Keratinocyte (primary cell): ENCODE measurements around the gene USB1. TPM values are rescaled to one million over a fixed set of nuclear protein-coding genes. Genes with fewer than 3 reads are reported as not detected.

Experiments used
- DNase-seq: peaks from one replicate; pipeline ENCODE4 v3.0.0-alpha.2; 2011; ENCODE audit warnings: low read depth, missing footprints, low spot score
- FAIRE-seq: peaks from 2 replicates; lab custom pipeline; 2011; peaks lifted over from hg19 to GRCh38; lab: Jason Lieb, UNC
- H2AFZ ChIP-seq: 2 replicates; pipeline ENCODE4 v1.6.0; 2012; ENCODE audit warnings: low read length, control low read depth, inconsistent platforms; ENCODE audit not compliant: control insufficient read depth
- H3K27ac ChIP-seq: 2 replicates; pipeline ENCODE4 v1.5.1; 2011; ENCODE audit warnings: low read length; ENCODE audit not compliant: control insufficient read depth, insufficient read depth
- H3K27me3 ChIP-seq: 3 replicates; pipeline ENCODE4 v1.6.0; 2011; ENCODE audit warnings: low read length; ENCODE audit not compliant: control insufficient read depth, insufficient read depth; ENCODE audit errors: extremely low read depth
- H3K36me3 ChIP-seq, 2 experiments: 2 replicates in 1 of 2; 3 replicates in 1 of 2; pipeline ENCODE4 v1.5.1; 2011; ENCODE audit warnings: low read length in 2 of 2, mild to moderate bottlenecking in 1 of 2; ENCODE audit not compliant: control insufficient read depth in 2 of 2, insufficient read depth in 2 of 2; ENCODE audit errors: extremely low read depth in 1 of 2
- H3K4me1 ChIP-seq: 3 replicates; pipeline ENCODE4 v1.5.1; 2011; ENCODE audit warnings: low read length; ENCODE audit not compliant: control insufficient read depth, insufficient read depth; ENCODE audit errors: extremely low read depth
- H3K4me2 ChIP-seq: 3 replicates; pipeline ENCODE4 v1.6.0; 2011; ENCODE audit warnings: low read depth, low read length; ENCODE audit not compliant: control insufficient read depth, insufficient read depth; ENCODE audit errors: extremely low read depth
- H3K4me3 ChIP-seq, 3 experiments: fragments of 200-600 bp in 1 of 3; sonication (generic) in 1 of 3; 2 replicates in 2 of 3; 3 replicates in 1 of 3; pipeline ENCODE4 v1.5.1; 2011 to 2016; ENCODE audit warnings: low read length in 3 of 3, mild to moderate bottlenecking in 3 of 3, control low read depth in 2 of 3, inconsistent platforms in 1 of 3, low read depth in 1 of 3, mixed read lengths in 1 of 3, mixed run types in 1 of 3, moderate library complexity in 1 of 3; ENCODE audit not compliant: control insufficient read depth in 2 of 3, insufficient read depth in 2 of 3; ENCODE audit errors: extremely low read depth in 1 of 3
- H3K79me2 ChIP-seq: 2 replicates; pipeline ENCODE4 v1.6.0; 2012; ENCODE audit warnings: low read length; ENCODE audit not compliant: control insufficient read depth, insufficient read depth
- H3K9ac ChIP-seq: 3 replicates; pipeline ENCODE4 v1.6.0; 2011; ENCODE audit warnings: low read length; ENCODE audit not compliant: control insufficient read depth, insufficient read depth; ENCODE audit errors: extremely low read depth
- H3K9me1 ChIP-seq: 3 replicates; pipeline ENCODE4 v1.6.0; 2011; ENCODE audit warnings: low read length; ENCODE audit not compliant: control insufficient read depth, insufficient read depth; ENCODE audit errors: extremely low read depth
- H3K9me3 ChIP-seq: 2 replicates; pipeline ENCODE4 v1.5.1; 2012; ENCODE audit warnings: low read depth, low read length; ENCODE audit not compliant: control insufficient read depth
- H4K20me1 ChIP-seq: 3 replicates; pipeline ENCODE4 v1.6.0; 2011; ENCODE audit warnings: low read length; ENCODE audit not compliant: control insufficient read depth, insufficient read depth; ENCODE audit errors: extremely low read depth
- EZH2 ChIP-seq: IDR thresholded peaks from one replicate; pipeline ENCODE4 v1.6.1; 2012; ENCODE audit warnings: inconsistent platforms, mild to moderate bottlenecking, low read length, moderate library complexity
- dilution Hi-C: fragments of 300-500 bp; cut with MboI; formaldehyde crosslinking; loops from one replicate; pipeline ENCODE4 v1.7.0; 2020; ENCODE audit warnings: low sequenced_read_pairs; ENCODE audit not compliant: extremely low pct_ligation_motif_present
- polyA plus RNA-seq, 5 experiments: library from polyadenylated mRNA; depleted of rRNA in 3 of 5; stranded (reverse) in 3 of 5; stranded (forward) in 1 of 5; unstranded in 1 of 5; fragments of >200 nt; gene quantifications; 1 replicate in 1 of 5; 2 replicates in 3 of 5; 3 replicates in 1 of 5; pipeline versions ENCODE4 v1.2.1 to v1.2.3, GENCODE V29; 2011 to 2012; ENCODE audit warnings: missing spikeins in 2 of 5, low read depth in 1 of 5, low replicate concordance in 1 of 5
- TF ChIP-seq, protein P1 (sequence below), 3 experiments: IDR thresholded peaks in 1 of 3; conservative IDR thresholded peaks in 1 of 3; optimal IDR thresholded peaks in 1 of 3; 2 replicates in 2 of 3; 3 replicates in 1 of 3; pipeline versions ENCODE3 to v1.5.1; 2011; ENCODE audit warnings: low read length in 3 of 3, mild to moderate bottlenecking in 3 of 3, moderate library complexity in 2 of 3, control low read depth in 1 of 3, inconsistent platforms in 1 of 3; ENCODE audit not compliant: insufficient read depth in 2 of 3; ENCODE audit errors: extremely low read depth in 1 of 3

Gene USB1
- polyA plus RNA-seq, 1 donor (not counting 4 experiments of a cell fraction or from before 2014, with no cell fraction given): 63.5 TPM

DNA sequence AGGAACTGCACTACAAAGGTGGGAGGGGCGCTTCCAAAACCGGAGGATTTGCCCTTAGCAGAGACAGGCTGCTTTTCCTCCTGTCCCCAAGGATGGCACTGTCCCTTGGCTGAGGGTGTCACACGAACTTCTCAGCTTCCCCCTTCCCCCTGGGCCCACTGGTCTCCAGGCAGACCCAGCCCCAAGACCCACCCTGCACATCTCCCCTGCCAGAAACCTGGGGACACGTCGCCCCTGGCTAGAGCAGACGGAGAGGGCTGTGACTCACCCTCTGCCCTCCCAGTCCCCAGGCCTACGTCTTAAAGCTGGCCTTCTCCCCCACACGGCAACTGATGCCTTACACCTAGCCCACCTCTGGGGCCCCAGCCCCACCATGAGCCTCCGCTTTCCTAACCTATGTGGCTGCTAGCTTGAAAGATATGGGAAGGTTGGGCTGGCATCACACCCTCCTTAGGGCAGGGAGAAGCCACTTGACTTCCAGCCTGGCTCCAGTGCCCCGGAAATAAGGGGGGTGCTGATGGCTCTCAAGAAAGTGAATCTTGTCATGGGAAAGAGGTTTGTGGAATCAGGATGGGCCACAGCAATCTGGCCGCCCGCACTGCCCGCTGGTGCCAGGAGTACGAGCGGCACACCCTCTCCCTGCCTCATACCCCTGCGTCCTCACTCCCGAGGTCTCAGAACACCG, 5.3 kb upstream of the USB1 start:
- Histone ChIP-seq H2AFZ (no peak overlapping the region), H3K4me1 (peaks cover 26% of the 10 kb centered on the region)
- no peak for FAIRE-seq

DNA sequence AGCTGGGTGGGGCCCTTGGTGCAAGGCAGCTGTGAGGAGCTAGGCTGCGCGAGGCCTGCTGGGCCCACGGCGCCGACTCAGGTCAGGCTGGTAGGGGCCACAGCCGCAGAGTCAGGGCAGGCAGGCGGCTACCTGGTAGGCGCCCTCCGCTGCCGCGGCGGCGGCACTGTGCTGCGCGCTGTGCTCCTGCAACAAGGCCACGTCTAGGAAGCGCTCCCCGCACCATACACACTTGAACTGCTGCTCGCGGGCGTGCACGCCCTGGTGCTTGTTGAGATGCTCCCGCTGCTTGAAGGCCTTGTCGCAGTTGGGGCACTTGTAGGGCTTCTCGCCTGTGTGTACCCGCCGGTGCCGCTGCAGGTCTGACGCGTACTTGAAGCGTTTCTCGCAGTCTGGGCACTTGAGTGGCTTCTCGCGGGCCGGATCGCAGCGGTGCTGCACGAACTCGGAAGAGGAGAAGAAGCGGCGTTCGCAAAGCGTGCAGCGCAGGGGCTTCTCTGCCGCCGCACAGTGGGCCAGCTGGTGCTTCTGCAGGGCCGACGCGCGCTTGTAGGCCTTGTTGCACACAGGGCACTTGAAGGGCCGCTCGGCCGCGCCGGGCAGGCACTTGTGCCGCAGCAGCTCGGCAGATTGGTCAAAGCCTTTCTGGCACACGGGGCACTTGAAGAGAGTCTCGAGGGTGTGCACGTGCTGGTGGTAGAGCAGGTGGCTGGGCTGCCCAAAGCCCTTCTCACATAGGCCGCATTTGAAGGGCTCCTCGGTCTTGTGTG, 4.6 kb upstream of the USB1 start:
- DNase-seq: no peak
- no peak overlapping the region for H3K9ac ChIP-seq
- dilution Hi-C loops: no loop called here

More for the DNA sequence above, 5.3 kb upstream of the USB1 start:
- TF ChIP-seq, protein P1, sequence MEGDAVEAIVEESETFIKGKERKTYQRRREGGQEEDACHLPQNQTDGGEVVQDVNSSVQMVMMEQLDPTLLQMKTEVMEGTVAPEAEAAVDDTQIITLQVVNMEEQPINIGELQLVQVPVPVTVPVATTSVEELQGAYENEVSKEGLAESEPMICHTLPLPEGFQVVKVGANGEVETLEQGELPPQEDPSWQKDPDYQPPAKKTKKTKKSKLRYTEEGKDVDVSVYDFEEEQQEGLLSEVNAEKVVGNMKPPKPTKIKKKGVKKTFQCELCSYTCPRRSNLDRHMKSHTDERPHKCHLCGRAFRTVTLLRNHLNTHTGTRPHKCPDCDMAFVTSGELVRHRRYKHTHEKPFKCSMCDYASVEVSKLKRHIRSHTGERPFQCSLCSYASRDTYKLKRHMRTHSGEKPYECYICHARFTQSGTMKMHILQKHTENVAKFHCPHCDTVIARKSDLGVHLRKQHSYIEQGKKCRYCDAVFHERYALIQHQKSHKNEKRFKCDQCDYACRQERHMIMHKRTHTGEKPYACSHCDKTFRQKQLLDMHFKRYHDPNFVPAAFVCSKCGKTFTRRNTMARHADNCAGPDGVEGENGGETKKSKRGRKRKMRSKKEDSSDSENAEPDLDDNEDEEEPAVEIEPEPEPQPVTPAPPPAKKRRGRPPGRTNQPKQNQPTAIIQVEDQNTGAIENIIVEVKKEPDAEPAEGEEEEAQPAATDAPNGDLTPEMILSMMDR (optimal IDR thresholded peaks at IDR 0.05 in 1 of 3, IDR thresholded peaks at IDR 0.05 in 1 of 3, conservative IDR thresholded peaks at IDR 0.05 in 1 of 3; ENCODE audit: extremely low read depth in 1 of 3, insufficient read depth in 2 of 3, low read length in 3 of 3): no peak
- TF ChIP-seq EZH2: no peak
- H3K79me2 ChIP-seq: no peaks in the 10 kb centered on the region
- no peak overlapping the region for H3K9ac ChIP-seq
- H3K27ac ChIP-seq: no peak overlapping the region
- DNase-seq: no peak
- H3K4me2 ChIP-seq: no peak overlapping the region
- dilution Hi-C loops: no loop called here
- H3K36me3 ChIP-seq: peaks cover 8 to 20% of the 10 kb centered on the region in 2 experiments
- H3K27me3 ChIP-seq: no peaks in the 10 kb centered on the region
- no peaks in the 10 kb centered on the region for H4K20me1 ChIP-seq
- H3K9me3 ChIP-seq: no peaks in the 10 kb centered on the region
- H3K4me3 ChIP-seq: no peak overlapping the region
- H3K9me1 ChIP-seq: peaks cover 2% of the 10 kb centered on the region

More for the DNA sequence above, 4.6 kb upstream of the USB1 start:
- TF ChIP-seq, protein P1 (optimal IDR thresholded peaks at IDR 0.05 in 1 of 3, IDR thresholded peaks at IDR 0.05 in 1 of 3, conservative IDR thresholded peaks at IDR 0.05 in 1 of 3; ENCODE audit: extremely low read depth in 1 of 3, insufficient read depth in 2 of 3, low read length in 3 of 3): no peak
- no peak for TF ChIP-seq EZH2
- Histone ChIP-seq H2AFZ (no peak overlapping the region), H3K4me1 (peaks cover 26% of the 10 kb centered on the region), H3K4me2 (no peak overlapping the region), H3K27ac (no peak overlapping the region), H3K27me3 (no peaks in the 10 kb centered on the region), H3K4me3 (no peak overlapping the region), H3K9me3 (no peaks in the 10 kb centered on the region), H3K9me1 (peaks cover 2% of the 10 kb centered on the region), H3K36me3 (peaks cover 8 to 20% of the 10 kb centered on the region in 2 experiments), H3K79me2 (peaks cover under 1% of the 10 kb centered on the region), H4K20me1 (no peaks in the 10 kb centered on the region)
- FAIRE-seq: no peak
